Kidney (tissue), 14 donors: ENCODE measurements around the gene KANK4. TPM values are rescaled to one million over a fixed set of nuclear protein-coding genes. Genes with fewer than 3 reads are reported as not detected.

ENCODE experiments used
- DNase-seq, 5 donors: peaks; one replicate each; pipeline ENCODE4 v3.0.0-alpha.2; 2013 to 2020
- FAIRE-seq: peaks from 2 replicates; lab custom pipeline; 2012; peaks lifted over from hg19 to GRCh38; lab: Jason Lieb, UNC
- H3K27ac ChIP-seq, 2 donors: one replicate each; pipeline ENCODE4 v1.7.0; 2013; ENCODE audit warnings: low read depth in 2 of 2, low read length in 2 of 2, inconsistent platforms in 1 of 2
- H3K27me3 ChIP-seq: one replicate; pipeline ENCODE4 v1.7.1; 2013; ENCODE audit warnings: low read length, inconsistent platforms; ENCODE audit not compliant: control insufficient read depth, insufficient read depth
- H3K36me3 ChIP-seq, 3 donors: one replicate each; pipeline versions ENCODE4 v1.7.0 to v1.7.1; 2013; ENCODE audit warnings: low read length in 3 of 3, control low read depth in 1 of 3, inconsistent platforms in 1 of 3; ENCODE audit not compliant: insufficient read depth in 3 of 3, control insufficient read depth in 2 of 3
- H3K4me1 ChIP-seq, 3 donors: one replicate each; pipeline versions ENCODE4 v1.7.0 to v1.7.1; 2013; ENCODE audit warnings: low read length in 3 of 3, inconsistent platforms in 1 of 3, low read depth in 1 of 3; ENCODE audit not compliant: control insufficient read depth in 2 of 3, insufficient read depth in 2 of 3
- H3K4me3 ChIP-seq, 3 donors: one replicate each; pipeline versions ENCODE4 v1.7.0 to v1.8.1; 2013; ENCODE audit warnings: low read length in 3 of 3, control low read depth in 1 of 3, inconsistent platforms in 1 of 3
- H3K9ac ChIP-seq, 3 donors: one replicate each; pipeline versions ENCODE4 v1.7.0 to v1.7.1; 2013; ENCODE audit warnings: low read length in 3 of 3, control low read depth in 1 of 3, inconsistent platforms in 1 of 3
- H3K9me3 ChIP-seq, 3 donors: one replicate each; pipeline versions ENCODE4 v1.7.0 to v1.7.1; 2013; ENCODE audit warnings: low read length in 3 of 3, control low read depth in 1 of 3, inconsistent platforms in 1 of 3; ENCODE audit not compliant: control insufficient read depth in 2 of 3, insufficient read depth in 1 of 3
- intact Hi-C: fragments of 100-400 bp; cut with DNase I; formaldehyde crosslinking; loops from one replicate; pipeline ENCODE4 v1.11.1; 2022
- polyA plus RNA-seq: library from polyadenylated mRNA; stranded (reverse); fragments of 350-450 nt; fragmentation: Illumina TruSeq; extraction: RNeasy Lipid Tissue Mini Kit (QIAGEN cat#74804); gene quantifications from one replicate; pipeline ENCODE4 v1.2.3, GENCODE V29; 2014; ENCODE audit warnings: low read depth, low replicate concordance; ENCODE audit not compliant: insufficient read depth
- total RNA-seq: library from RNA; stranded (reverse); fragmentation: NEBNext Ultra II Directional; extraction: Animal tissue kit (Norgen Biotek cat#: 25700); gene quantifications from one replicate; pipeline ENCODE4 v1.2.1, GENCODE V29; 2021
- TF ChIP-seq, protein P1 (sequence below): IDR thresholded peaks from 3 replicates; pipeline ENCODE4 v1.5.1; 2012; ENCODE audit warnings: mild to moderate bottlenecking, moderate library complexity, borderline replicate concordance; ENCODE audit not compliant: insufficient read depth; ENCODE audit errors: extremely low read depth
- donor health status: control.
- donor health status: control.
- donor health status: control.
- donor health status: control.
- donor health status: control.
- donor health status: DM: yes; HTN: yes; CAD: no.
- donor health status: Normal renal cell carcinoma (clear cell type).

The KANK4 gene
- total and polyA plus RNA-seq, 2 donors from 2014 or later, result 0.28 to 0.50 TPM

DNA sequence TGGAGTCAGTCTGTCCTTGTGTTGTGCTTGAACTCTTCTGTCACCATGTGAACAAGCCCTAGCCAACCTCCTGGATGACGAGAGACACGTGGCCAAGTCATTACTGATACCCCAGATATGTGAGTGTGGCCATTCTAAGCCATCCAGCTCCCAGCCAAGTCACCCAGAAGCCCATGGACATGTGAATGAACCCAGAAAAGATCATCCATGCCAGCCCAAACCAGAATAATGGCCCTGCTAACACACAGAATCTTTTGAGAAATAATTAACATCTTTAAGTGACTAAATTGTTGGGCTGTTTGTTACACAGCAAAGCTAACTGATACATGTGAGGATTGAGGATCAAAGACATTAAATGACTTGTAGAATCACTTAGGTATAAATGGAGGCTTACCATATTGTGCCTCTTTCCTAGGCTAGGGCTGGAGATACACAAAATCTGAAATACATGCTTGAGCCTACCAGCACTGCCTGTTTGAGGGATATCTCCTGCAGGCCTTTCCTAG, 38.2 kb downstream of the KANK4 start:
- Histone ChIP-seq H3K4me3 (no peak overlapping the region), H3K9me3 (peaks cover 0 to 8% (median 0%) of the 10 kb centered on the region in 3 donors), H3K27me3 (no peaks in the 10 kb centered on the region), H3K4me1 (peaks cover 0 to 6% (median 3%) of the 10 kb centered on the region in 3 donors), H3K36me3 (peaks cover 0 to 2% (median 0%) of the 10 kb centered on the region in 3 donors), H3K27ac (no peak overlapping the region), H3K9ac (no peak overlapping the region)
- intact Hi-C loops, result no loop called here
- DNase-seq (no peak), FAIRE-seq (no peak)
- TF ChIP-seq, protein P1, sequence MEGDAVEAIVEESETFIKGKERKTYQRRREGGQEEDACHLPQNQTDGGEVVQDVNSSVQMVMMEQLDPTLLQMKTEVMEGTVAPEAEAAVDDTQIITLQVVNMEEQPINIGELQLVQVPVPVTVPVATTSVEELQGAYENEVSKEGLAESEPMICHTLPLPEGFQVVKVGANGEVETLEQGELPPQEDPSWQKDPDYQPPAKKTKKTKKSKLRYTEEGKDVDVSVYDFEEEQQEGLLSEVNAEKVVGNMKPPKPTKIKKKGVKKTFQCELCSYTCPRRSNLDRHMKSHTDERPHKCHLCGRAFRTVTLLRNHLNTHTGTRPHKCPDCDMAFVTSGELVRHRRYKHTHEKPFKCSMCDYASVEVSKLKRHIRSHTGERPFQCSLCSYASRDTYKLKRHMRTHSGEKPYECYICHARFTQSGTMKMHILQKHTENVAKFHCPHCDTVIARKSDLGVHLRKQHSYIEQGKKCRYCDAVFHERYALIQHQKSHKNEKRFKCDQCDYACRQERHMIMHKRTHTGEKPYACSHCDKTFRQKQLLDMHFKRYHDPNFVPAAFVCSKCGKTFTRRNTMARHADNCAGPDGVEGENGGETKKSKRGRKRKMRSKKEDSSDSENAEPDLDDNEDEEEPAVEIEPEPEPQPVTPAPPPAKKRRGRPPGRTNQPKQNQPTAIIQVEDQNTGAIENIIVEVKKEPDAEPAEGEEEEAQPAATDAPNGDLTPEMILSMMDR, result no peak

DNA sequence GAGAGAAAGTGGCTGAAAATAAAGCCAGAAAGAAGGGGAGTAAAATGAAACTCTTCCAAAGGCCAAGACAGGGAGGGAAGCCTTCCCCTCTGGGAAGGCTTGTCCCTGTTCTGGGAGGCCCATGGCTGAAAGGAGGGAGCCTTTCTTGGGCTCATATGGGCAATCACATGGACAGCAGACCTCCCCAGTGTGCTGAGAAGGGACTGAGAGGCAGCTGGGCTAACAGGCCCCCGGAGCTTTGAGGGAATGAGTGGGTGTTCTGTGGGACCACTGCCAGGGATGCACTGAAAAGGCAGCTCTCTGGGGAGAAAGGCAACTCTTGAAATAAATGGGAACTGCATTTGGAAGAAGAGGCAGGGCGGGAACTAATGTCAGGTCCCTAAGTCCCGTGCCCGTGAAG, 39.1 kb downstream of the KANK4 start:
- peak in 1 of 5 donors; percentile 91 for DNase-seq
- TF ChIP-seq, protein P1, result no peak
- Histone ChIP-seq H3K27me3 (no peaks in the 10 kb centered on the region), H3K4me3 (no peak overlapping the region), H3K36me3 (peaks cover 0 to 2% (median 0%) of the 10 kb centered on the region in 3 donors), H3K9ac (no peak overlapping the region), H3K4me1 (no peaks in the 10 kb centered on the region), H3K27ac (no peak overlapping the region), H3K9me3 (peaks cover 0 to 8% (median 0%) of the 10 kb centered on the region in 3 donors)
- intact Hi-C loops, result no loop called here
- FAIRE-seq, result no peak

DNA sequence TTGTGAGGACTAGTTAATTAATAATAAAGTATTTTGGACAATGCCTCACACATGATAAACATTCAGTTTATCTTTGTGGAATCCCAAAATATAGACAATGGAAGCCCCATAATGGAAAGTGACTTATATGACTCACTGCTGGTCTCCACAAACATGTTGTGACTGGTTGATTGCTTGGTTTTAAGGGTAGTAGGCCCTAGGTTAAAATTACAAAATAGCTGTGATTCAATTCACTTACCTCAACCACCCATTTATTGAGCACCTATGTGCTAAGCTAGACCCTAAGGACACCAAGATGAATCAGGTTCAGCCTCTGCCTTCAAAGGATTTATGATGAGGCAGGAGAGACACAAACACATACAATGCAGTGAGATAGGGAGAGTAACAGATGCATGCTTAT, 42.4 kb downstream of the KANK4 start:
- Histone ChIP-seq H3K9me3 (peaks cover 0 to 8% (median 0%) of the 10 kb centered on the region in 3 donors), H3K4me1 (no peaks in the 10 kb centered on the region), H3K4me3 (no peak overlapping the region), H3K27me3 (no peaks in the 10 kb centered on the region), H3K36me3 (peaks cover 0 to 2% (median 0%) of the 10 kb centered on the region in 3 donors), H3K9ac (no peak overlapping the region), H3K27ac (no peak overlapping the region)
- DNase-seq (no peak), FAIRE-seq (no peak)
- intact Hi-C loops, result no loop called here
- TF ChIP-seq, protein P1, result no peak
